Endothelial cell of umbilical vein (primary cell): ENCODE measurements around the gene ZBTB44. TPM values are rescaled to one million over a fixed set of nuclear protein-coding genes. Genes with fewer than 3 reads are reported as not detected.

Source experiments
- BruUV-seq: library from RNA; stranded (reverse); fragments of 400-500 nt; replicated peaks from 2 replicates; lab custom pipeline; 2021; lab: Mats Ljungman, UMichigan
- CTCF ChIA-PET: fragments of 300-600, 350-600 bp; sonication (Branson Sonifier 250); formaldehyde crosslinking; loops from one replicate; lab custom pipeline; 2021; ENCODE audit warnings: antibody characterized with exemption, inconsistent platforms; lab: Charles Lee
- POLR2A ChIA-PET: fragments of 300-600, 350-600 bp; sonication (Branson Sonifier 250); formaldehyde crosslinking; loops from one replicate; lab custom pipeline; 2021; ENCODE audit warnings: antibody characterized with exemption, inconsistent platforms; lab: Charles Lee
- DNase-seq: peaks from one replicate; pipeline ENCODE4 v3.0.0-alpha.2; 2011; ENCODE audit warnings: low read depth, low spot score
- FAIRE-seq: peaks from 2 replicates; lab custom pipeline; 2011; peaks lifted over from hg19 to GRCh38; lab: Jason Lieb, UNC
- H2AFZ ChIP-seq: 2 replicates; pipeline ENCODE4 v1.6.0; 2012; ENCODE audit warnings: low read depth, low read length, control low read depth, inconsistent platforms
- H3K27ac ChIP-seq: 2 replicates; pipeline ENCODE4 v1.5.1; 2011; ENCODE audit warnings: low read depth, mild to moderate bottlenecking, control low read depth, low read length, moderate library complexity; ENCODE audit not compliant: insufficient read depth
- H3K27me3 ChIP-seq, 2 experiments: 2 replicates each; pipeline versions ENCODE4 v1.6.0 to v1.6.1; 2011; ENCODE audit warnings: low read length in 2 of 2, mixed read lengths in 1 of 2; ENCODE audit not compliant: control insufficient read depth in 2 of 2, insufficient read depth in 2 of 2
- H3K36me3 ChIP-seq, 2 experiments: 2 replicates in 1 of 2; 3 replicates in 1 of 2; pipeline ENCODE4 v1.5.1; 2011; ENCODE audit warnings: low read length in 2 of 2, mild to moderate bottlenecking in 1 of 2, moderate library complexity in 1 of 2; ENCODE audit not compliant: control insufficient read depth in 2 of 2, insufficient read depth in 2 of 2; ENCODE audit errors: extremely low read depth in 1 of 2
- H3K4me1 ChIP-seq: 3 replicates; pipeline ENCODE4 v1.5.1; 2011; ENCODE audit warnings: mild to moderate bottlenecking, low read length; ENCODE audit not compliant: control insufficient read depth, insufficient read depth; ENCODE audit errors: extremely low read depth
- H3K4me2 ChIP-seq: 2 replicates; pipeline ENCODE4 v1.6.1; 2011; ENCODE audit warnings: low read length, control low read depth, mixed read lengths; ENCODE audit not compliant: insufficient read depth
- H3K4me3 ChIP-seq, 3 experiments: fragments of 200-600 bp in 1 of 3; sonication (generic), shearing (Covaris generic) in 1 of 3; replicated peaks in 1 of 3; 2 replicates each; pipeline ENCODE4 v1.5.1; 2011 to 2016; ENCODE audit warnings: control low read depth in 3 of 3, low read length in 3 of 3, mild to moderate bottlenecking in 2 of 3, inconsistent platforms in 1 of 3, low read depth in 1 of 3, moderate library complexity in 1 of 3; ENCODE audit not compliant: insufficient read depth in 1 of 3
- H3K79me2 ChIP-seq: 2 replicates; pipeline ENCODE4 v1.6.0; 2012; ENCODE audit warnings: low read length, inconsistent platforms; ENCODE audit not compliant: control insufficient read depth, insufficient read depth
- H3K9ac ChIP-seq: replicated peaks from 2 replicates; pipeline ENCODE3; 2011; ENCODE audit warnings: low read length, control low read depth; ENCODE audit not compliant: insufficient read depth; ENCODE audit errors: extremely low read depth
- H3K9me1 ChIP-seq: replicated peaks from 3 replicates; pipeline ENCODE4 v1.6.0; 2011; ENCODE audit warnings: mild to moderate bottlenecking, low read length; ENCODE audit not compliant: control insufficient read depth, insufficient read depth; ENCODE audit errors: extremely low read depth
- H3K9me3 ChIP-seq: replicated peaks from 2 replicates; pipeline ENCODE4 v1.5.1; 2012; ENCODE audit warnings: low read length, inconsistent platforms; ENCODE audit not compliant: control insufficient read depth, insufficient read depth
- H4K20me1 ChIP-seq: replicated peaks from 2 replicates; pipeline ENCODE3; 2011; ENCODE audit warnings: mild to moderate bottlenecking, low read length; ENCODE audit not compliant: control insufficient read depth, insufficient read depth; ENCODE audit errors: extremely low read depth
- EZH2 ChIP-seq: IDR thresholded peaks from 2 replicates; pipeline ENCODE4 v1.6.1; 2012; ENCODE audit warnings: borderline replicate concordance, low read depth, mild to moderate bottlenecking, moderate library complexity, low read length, inconsistent platforms; ENCODE audit not compliant: severe bottlenecking
- FOS ChIP-seq: IDR thresholded peaks from 2 replicates; pipeline ENCODE4 v1.6.1; 2011; ENCODE audit warnings: mild to moderate bottlenecking, low read length, moderate library complexity, borderline replicate concordance; ENCODE audit not compliant: insufficient read depth
- GATA2 ChIP-seq: IDR thresholded peaks from 2 replicates; pipeline ENCODE4 v1.7.0; 2011; ENCODE audit warnings: low read depth, mild to moderate bottlenecking, moderate library complexity, mixed read lengths, low read length; ENCODE audit not compliant: insufficient read length, insufficient read depth
- JUN ChIP-seq: IDR thresholded peaks from 2 replicates; pipeline ENCODE4 v1.6.1; 2011; ENCODE audit warnings: borderline replicate concordance, low read depth; ENCODE audit not compliant: insufficient read length, insufficient read depth
- MYC ChIP-seq: IDR thresholded peaks from one replicate; pipeline ENCODE4 v1.6.1; 2011; ENCODE audit warnings: mild to moderate bottlenecking, low read depth, low read length
- POLR2A ChIP-seq: IDR thresholded peaks from 2 replicates; pipeline ENCODE4 v1.6.1; 2012; ENCODE audit warnings: low read depth, mild to moderate bottlenecking, control low read depth, low read length
- POLR2AphosphoS5 ChIP-seq: IDR thresholded peaks from 2 replicates; pipeline ENCODE4 v1.6.1; 2012; ENCODE audit warnings: low read depth, mild to moderate bottlenecking, control low read depth, low read length, moderate library complexity; ENCODE audit not compliant: insufficient read depth
- dilution Hi-C: fragments of 300-500 bp; cut with MboI; formaldehyde crosslinking; loops from one replicate; pipeline ENCODE4 v1.15.0; 2019; ENCODE audit warnings: low sequenced_read_pairs; ENCODE audit not compliant: extremely low pct_ligation_motif_present
- intact Hi-C: fragments of 100-400 bp; cut with micrococcal nuclease; formaldehyde crosslinking; loops from one replicate; pipeline ENCODE4 v1.10.0; 2022
- polyA plus RNA-seq, 4 experiments: library from polyadenylated mRNA; depleted of rRNA in 3 of 4; stranded (reverse) in 3 of 4; unstranded in 1 of 4; fragments of >200 nt; gene quantifications; 2 replicates each; pipeline versions ENCODE4 v1.2.1 to v1.2.3, GENCODE V29; 2011 to 2012; ENCODE audit warnings: missing spikeins in 1 of 4
- total RNA-seq: library from RNA; stranded (reverse); gene quantifications from 2 replicates; pipeline ENCODE4 v1.2.3, GENCODE V29; 2021
- TF ChIP-seq, protein P1 (sequence below): IDR thresholded peaks from 2 replicates; pipeline ENCODE4 v1.6.1; 2011; ENCODE audit not compliant: insufficient read depth, insufficient read length
- TF ChIP-seq, protein P2 (sequence below), 2 donors: IDR thresholded peaks; 1 replicate in 1 of 2; 2 replicates in 1 of 2; pipeline ENCODE4 v1.5.1; 2011; ENCODE audit warnings: low read length in 2 of 2, mild to moderate bottlenecking in 2 of 2, moderate library complexity in 2 of 2, control low read depth in 1 of 2, inconsistent platforms in 1 of 2, low read depth in 1 of 2; ENCODE audit not compliant: insufficient read depth in 1 of 2; ENCODE audit errors: extremely low read depth in 1 of 2

ZBTB44 gene
- total and polyA plus RNA-seq, 2 donors (not counting 3 experiments of a cell fraction or from before 2014, with no cell fraction given) = 8.7 to 24.4 TPM

DNA sequence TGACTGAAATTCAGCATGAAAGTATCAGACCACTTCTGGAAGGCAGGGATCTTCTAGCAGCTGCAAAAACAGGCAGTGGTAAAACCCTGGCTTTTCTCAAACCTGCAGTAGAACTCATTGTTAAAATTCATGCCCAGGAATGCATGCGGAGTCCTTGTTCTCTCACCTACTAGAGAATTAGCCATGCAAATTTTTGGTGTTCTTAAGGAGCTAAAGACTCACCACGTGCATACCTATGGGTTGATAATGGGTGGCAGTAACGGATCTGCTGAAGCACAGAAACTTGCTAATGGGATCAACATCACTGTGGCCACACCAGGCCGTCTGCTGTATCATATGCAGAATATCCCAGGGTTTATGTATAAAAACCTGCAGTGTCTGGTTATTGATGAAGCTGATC, 19.1 kb downstream of the ZBTB44 start:
- Histone ChIP-seq H3K4me2 (no peak overlapping the region), H3K36me3 (no peaks in the 10 kb centered on the region), H3K9ac (no peak overlapping the region), H3K9me1 (no peaks in the 10 kb centered on the region), H3K4me3 (no peak overlapping the region), H3K79me2 (peaks cover 7% of the 10 kb centered on the region), H3K27ac (no peak overlapping the region), H4K20me1 (no peaks in the 10 kb centered on the region), H3K27me3 (no peaks in the 10 kb centered on the region), H2AFZ (no peak overlapping the region), H3K4me1 (no peaks in the 10 kb centered on the region), H3K9me3 (no peaks in the 10 kb centered on the region)
- DNase-seq (no peak), FAIRE-seq (no peak)
- dilution Hi-C loops (no loop called here), intact Hi-C loops (no loop called here)
- TF ChIP-seq POLR2A = no peak
- TF ChIP-seq, protein P1, sequence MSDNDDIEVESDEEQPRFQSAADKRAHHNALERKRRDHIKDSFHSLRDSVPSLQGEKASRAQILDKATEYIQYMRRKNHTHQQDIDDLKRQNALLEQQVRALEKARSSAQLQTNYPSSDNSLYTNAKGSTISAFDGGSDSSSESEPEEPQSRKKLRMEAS = no peak
- no peak for TF ChIP-seq FOS
- TF ChIP-seq, protein P2, sequence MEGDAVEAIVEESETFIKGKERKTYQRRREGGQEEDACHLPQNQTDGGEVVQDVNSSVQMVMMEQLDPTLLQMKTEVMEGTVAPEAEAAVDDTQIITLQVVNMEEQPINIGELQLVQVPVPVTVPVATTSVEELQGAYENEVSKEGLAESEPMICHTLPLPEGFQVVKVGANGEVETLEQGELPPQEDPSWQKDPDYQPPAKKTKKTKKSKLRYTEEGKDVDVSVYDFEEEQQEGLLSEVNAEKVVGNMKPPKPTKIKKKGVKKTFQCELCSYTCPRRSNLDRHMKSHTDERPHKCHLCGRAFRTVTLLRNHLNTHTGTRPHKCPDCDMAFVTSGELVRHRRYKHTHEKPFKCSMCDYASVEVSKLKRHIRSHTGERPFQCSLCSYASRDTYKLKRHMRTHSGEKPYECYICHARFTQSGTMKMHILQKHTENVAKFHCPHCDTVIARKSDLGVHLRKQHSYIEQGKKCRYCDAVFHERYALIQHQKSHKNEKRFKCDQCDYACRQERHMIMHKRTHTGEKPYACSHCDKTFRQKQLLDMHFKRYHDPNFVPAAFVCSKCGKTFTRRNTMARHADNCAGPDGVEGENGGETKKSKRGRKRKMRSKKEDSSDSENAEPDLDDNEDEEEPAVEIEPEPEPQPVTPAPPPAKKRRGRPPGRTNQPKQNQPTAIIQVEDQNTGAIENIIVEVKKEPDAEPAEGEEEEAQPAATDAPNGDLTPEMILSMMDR (IDR thresholded peaks at IDR 0.05; ENCODE audit: extremely low read depth in 1 of 2, insufficient read depth in 1 of 2, low read depth in 1 of 2, low read length in 2 of 2) = no peak
- TF ChIP-seq GATA2 = no peak
- no peak for TF ChIP-seq EZH2
- TF ChIP-seq JUN = no peak
- no peak for TF ChIP-seq MYC
- no peak for TF ChIP-seq POLR2AphosphoS5
- ChIA-PET POLR2A (no interaction called here), CTCF (no interaction called here)
- no TSS peak for BruUV-seq
